IMR-90 (cell line): Measurements from ENCODE around the gene MT1E. TPM values are rescaled to one million over a fixed set of nuclear protein-coding genes. Genes with fewer than 3 reads are reported as not detected.

Source experiments
- ATAC-seq: fragments of 200-7000 bp; cut with Tn5 transposase; 2 replicates; pipeline ENCODE4 v1.9.1; 2020; ENCODE audit warnings: low read depth, mild to moderate bottlenecking, moderate library complexity
- BruUV-seq: library from RNA; stranded (reverse); fragments of 400-500 nt; replicated peaks from 2 replicates; lab custom pipeline; 2021; lab: Mats Ljungman, UMichigan
- CTCF ChIA-PET: fragments of 300-600 bp; formaldehyde crosslinking; extraction: SDS; loops from one replicate; lab custom pipeline; 2021; ENCODE audit warnings: antibody characterized with exemption; lab: Yijun Ruan, JAX
- POLR2A ChIA-PET: fragments of 300-600 bp; sonication (Branson Sonifier 250); formaldehyde crosslinking; loops from one replicate; lab custom pipeline; 2022; ENCODE audit warnings: antibody characterized with exemption; ENCODE audit not compliant: unreplicated experiment; lab: Charles Lee
- DNase-seq: peaks from one replicate; pipeline ENCODE4 v3.0.0; 2013
- H2AFZ ChIP-seq: replicated peaks from 2 replicates; pipeline ENCODE3; 2013; ENCODE audit warnings: low read length, mild to moderate bottlenecking; ENCODE audit not compliant: poor library complexity
- H2AK5ac ChIP-seq: 2 replicates; pipeline ENCODE4 v1.6.1; 2013; ENCODE audit warnings: low read depth, low read length, inconsistent platforms
- H2AK9ac ChIP-seq: replicated peaks from 2 replicates; pipeline ENCODE3; 2013; ENCODE audit warnings: mild to moderate bottlenecking, low read depth, low read length, moderate library complexity; ENCODE audit not compliant: poor library complexity
- H2BK120ac ChIP-seq: 2 replicates; pipeline ENCODE4 v1.6.1; 2013; ENCODE audit warnings: low read depth, low read length, inconsistent platforms
- H2BK15ac ChIP-seq: 3 replicates; pipeline ENCODE4 v1.6.1; 2013; ENCODE audit warnings: low read depth, low read length, inconsistent platforms
- H2BK20ac ChIP-seq: 2 replicates; pipeline ENCODE4 v1.6.1; 2013; ENCODE audit warnings: low read depth, mild to moderate bottlenecking, inconsistent platforms, low read length, moderate library complexity
- H2BK5ac ChIP-seq: 2 replicates; pipeline ENCODE4 v1.6.1; 2013; ENCODE audit warnings: mild to moderate bottlenecking, low read depth, low read length, inconsistent platforms; ENCODE audit not compliant: poor library complexity, severe bottlenecking
- H3K14ac ChIP-seq: replicated peaks from 2 replicates; pipeline ENCODE4 v1.6.1; 2013; ENCODE audit warnings: low read depth, low read length, inconsistent platforms
- H3K18ac ChIP-seq: 2 replicates; pipeline ENCODE4 v1.6.1; 2013; ENCODE audit warnings: low read depth, low read length, control low read depth
- H3K23ac ChIP-seq: 2 replicates; pipeline ENCODE4 v1.6.1; 2013; ENCODE audit warnings: low read depth, low read length, inconsistent platforms
- H3K27ac ChIP-seq: 2 replicates; pipeline ENCODE4 v1.5.1; 2013; ENCODE audit warnings: mild to moderate bottlenecking, control low read depth, low read length; ENCODE audit not compliant: insufficient read depth
- H3K27me3 ChIP-seq: 2 replicates; pipeline ENCODE4 v1.6.1; 2013; ENCODE audit warnings: low read length; ENCODE audit not compliant: control insufficient read depth, insufficient read depth
- H3K36me3 ChIP-seq: 2 replicates; pipeline ENCODE4 v1.6.1; 2013; ENCODE audit warnings: low read length, mixed read lengths; ENCODE audit not compliant: control insufficient read depth, insufficient read depth
- H3K4ac ChIP-seq: 2 replicates; pipeline ENCODE4 v1.6.1; 2013; ENCODE audit warnings: low read depth, low read length, inconsistent platforms
- H3K4me1 ChIP-seq: 2 replicates; pipeline ENCODE4 v1.6.1; 2013; ENCODE audit warnings: low read length, mixed read lengths; ENCODE audit not compliant: control insufficient read depth, insufficient read depth
- H3K4me2 ChIP-seq: 2 replicates; pipeline ENCODE4 v1.6.1; 2013; ENCODE audit warnings: low read depth, mild to moderate bottlenecking, control low read depth, low read length, moderate library complexity
- H3K4me3 ChIP-seq: 2 replicates; pipeline ENCODE4 v1.5.1; 2013; ENCODE audit warnings: low read depth, mild to moderate bottlenecking, control low read depth, low read length, moderate library complexity; ENCODE audit not compliant: insufficient read depth
- H3K56ac ChIP-seq: 2 replicates; pipeline ENCODE4 v1.6.1; 2013; ENCODE audit warnings: low read length, inconsistent platforms; ENCODE audit not compliant: insufficient read depth; ENCODE audit errors: extremely low read depth
- H3K79me1 ChIP-seq, 2 experiments: 2 replicates each; pipeline ENCODE4 v1.6.1; 2013; ENCODE audit warnings: low read length in 2 of 2, inconsistent platforms in 1 of 2, low read depth in 1 of 2
- H3K9ac ChIP-seq: 2 replicates; pipeline ENCODE4 v1.6.1; 2013; ENCODE audit warnings: low read depth, low read length, control low read depth
- H3K9me1 ChIP-seq: 2 replicates; pipeline ENCODE4 v1.6.1; 2013; ENCODE audit warnings: low read length, inconsistent platforms; ENCODE audit not compliant: insufficient read depth
- H3K9me3 ChIP-seq: 2 replicates; pipeline ENCODE4 v1.6.1; 2013; ENCODE audit warnings: low read length; ENCODE audit not compliant: control insufficient read depth, insufficient read depth
- H4K20me1 ChIP-seq: 2 replicates; pipeline ENCODE4 v1.6.1; 2013; ENCODE audit warnings: low read length, inconsistent platforms; ENCODE audit not compliant: insufficient read depth
- H4K5ac ChIP-seq: 2 replicates; pipeline ENCODE4 v1.6.1; 2013; ENCODE audit warnings: mild to moderate bottlenecking, low read depth, low read length, control low read depth
- H4K8ac ChIP-seq, 2 experiments: 2 replicates each; pipeline ENCODE4 v1.6.1; 2013; ENCODE audit warnings: low read depth in 2 of 2, low read length in 2 of 2, control low read depth in 1 of 2, inconsistent platforms in 1 of 2
- H4K91ac ChIP-seq: 2 replicates; pipeline ENCODE4 v1.6.1; 2013; ENCODE audit warnings: low read depth, low read length, inconsistent platforms; ENCODE audit not compliant: insufficient read depth
- CTCF ChIP-seq: conservative IDR thresholded peaks from 2 replicates; pipeline ENCODE4 v1.5.1; 2012; ENCODE audit warnings: mild to moderate bottlenecking, low read depth, low read length, improper control_type of control experiment
- RAD21 ChIP-seq: IDR thresholded peaks from 2 replicates; pipeline ENCODE4 v1.6.1; 2012; ENCODE audit warnings: low read length, improper control_type of control experiment
- RCOR1 ChIP-seq: IDR thresholded peaks from 2 replicates; pipeline ENCODE4 v1.6.1; 2012; ENCODE audit warnings: mild to moderate bottlenecking, low read length, improper control_type of control experiment; ENCODE audit not compliant: insufficient replicate concordance
- SMC3 ChIP-seq: fragments of 150-350 bp; IDR thresholded peaks from 2 replicates; pipeline ENCODE4 v1.6.1; 2016; ENCODE audit warnings: low read depth, mild to moderate bottlenecking, antibody characterized with exemption, low read length, moderate library complexity
- WGBS, 2 experiments: methylation state at CpG; one replicate each; pipeline versions ENCODE4 v1.1.5 to v1.1.7; 2013; ENCODE audit warnings: missing lambda C conversion rate in 2 of 2; ENCODE audit not compliant: insufficient read length in 1 of 2; ENCODE audit errors: extremely low coverage in 2 of 2; 5-methylcytosine and 5-hydroxymethylcytosine counted together
- dilution Hi-C: fragments of 300-500 bp; cut with HindIII; formaldehyde crosslinking; loops from one replicate; pipeline ENCODE4 v1.14.3; 2018; ENCODE audit warnings: low sequenced_read_pairs; ENCODE audit not compliant: unreplicated experiment
- in situ Hi-C: fragments of 300-500 bp; cut with MboI; formaldehyde crosslinking; loops from 3 replicates; pipeline ENCODE4 v1.14.3; 2019; ENCODE audit warnings: low sequenced_read_pairs, inconsistent platforms, mixed read lengths
- intact Hi-C: fragments of 100-400 bp; cut with micrococcal nuclease; formaldehyde crosslinking; loops from 2 replicates; pipeline ENCODE4 v1.10.0; 2022
- polyA plus RNA-seq, 3 experiments: library from polyadenylated mRNA; depleted of rRNA; stranded (reverse); fragments of >200 nt; gene quantifications; 2 replicates each; pipeline ENCODE4 v1.2.3, GENCODE V29; 2012; ENCODE audit warnings: low replicate concordance in 1 of 3
- total RNA-seq: library from RNA; depleted of rRNA; stranded (reverse); fragments of >200 nt; gene quantifications from 2 replicates; pipeline ENCODE4 v1.2.3, GENCODE V29; 2012

The MT1E gene
- total and polyA plus RNA-seq, 2 of the 4 experiments (the other 2 are of a cell fraction): 137 to 821 TPM

GRCh38 chr16:56603589-56603988, 22.0 kb upstream of the MT1E start:
- Histone ChIP-seq H3K14ac (no peak overlapping the region; the same call in 1 of the 2 replicates), H3K56ac (no peak overlapping the region), H2BK120ac (peak overlapping the region; percentile 60; the same call in 1 of the 2 replicates), H3K23ac (no peak overlapping the region), H3K79me1 (peaks cover 0 to 12% of the 10 kb centered on the region in 2 experiments; a peak in 1 of 4 replicates), H3K4me2 (no peak overlapping the region), H4K5ac (no peak overlapping the region), H2AFZ (peak overlapping the region; percentile 16), H4K8ac (peak overlapping the region in 1 of 2 experiments; percentile 39; a peak in 1 of 4 replicates), H3K4ac (peak overlapping the region; percentile 41; the same call in 1 of the 2 replicates), H3K4me1 (peaks cover 11% of the 10 kb centered on the region), H4K91ac (peak overlapping the region; percentile 21; the same call in 1 of the 2 replicates), H2BK20ac (peak overlapping the region; percentile 58; the same call in 1 of the 2 replicates), H2AK5ac (peak overlapping the region; percentile 74), H3K9ac (no peak overlapping the region), H3K36me3 (no peaks in the 10 kb centered on the region), H3K9me1 (peaks cover 15% of the 10 kb centered on the region), H2BK5ac (no peak overlapping the region), H4K20me1 (peaks cover 11% of the 10 kb centered on the region), H3K4me3 (no peak overlapping the region), H3K18ac (no peak overlapping the region), H3K27me3 (no peaks in the 10 kb centered on the region), H3K9me3 (no peaks in the 10 kb centered on the region), H3K27ac (no peak overlapping the region), H2AK9ac (peak overlapping the region; percentile 26), H2BK15ac (peak overlapping the region; percentile 46; the same call in 2 of the 3 replicates)
- DNase-seq: peak; percentile 53
- no peak for ATAC-seq
- dilution Hi-C loops: no loop called here
- TF ChIP-seq CTCF: peak; percentile 47
- no peak for TF ChIP-seq RCOR1
- TF ChIP-seq RAD21: peak; percentile 56
- TF ChIP-seq SMC3: peak; percentile 42
- no CpG with 5 or more reads among the region's 4 CpGs for WGBS, 2 experiments
- intact Hi-C loops: loop anchor here (10.0 kb wide), 2 partner anchors 181 to 249 kb away; no protein-coding TSS in a partner anchor
- no TSS peak for BruUV-seq
- POLR2A ChIA-PET: no interaction called here
- in situ Hi-C loops: loop anchor here (5.0 kb wide), 1 partner anchor 91 kb away; no protein-coding TSS in a partner anchor
- CTCF ChIA-PET: interaction anchor here (0.6 to 1.3 kb wide), 5 partner anchors 9 to 242 kb away, joined by 3 to 10 read pairs (median 3); no protein-coding TSS in a partner anchor
